Tibial artery (tissue), 4 donors: Measurements from ENCODE around the gene SUCLG2.
A peak's percentile ranks its signal among the peaks of the same experiment; 100 is the strongest.

ENCODE experiments used
- DNase-seq, 2 donors: peaks; one replicate each; pipeline ENCODE4 v3.0.0-alpha.2; 2019
- H3K27ac ChIP-seq, 2 donors: fragments of 200-600 bp; sonication (generic) in 1 of 2; 1 replicate in 1 of 2; 2 replicates in 1 of 2; pipeline ENCODE4 v1.5.1; 2018 to 2019; ENCODE audit warnings: mild to moderate bottlenecking in 1 of 2
- H3K27me3 ChIP-seq, 2 donors: fragments of 200-600 bp; sonication (generic) in 1 of 2; one replicate each; pipeline versions ENCODE4 v1.5.1 to v1.6.0; 2016 to 2019
- H3K36me3 ChIP-seq, 3 donors: fragments of 200-600 bp; sonication (generic) in 2 of 3; one replicate each; pipeline ENCODE4 v1.5.1; 2016 to 2019; ENCODE audit warnings: mild to moderate bottlenecking in 2 of 3
- H3K4me1 ChIP-seq, 4 donors: fragments of 200-600 bp; sonication (generic) in 2 of 4; 1 replicate in 3 of 4; 2 replicates in 1 of 4; pipeline ENCODE4 v1.5.1; 2016 to 2019
- H3K4me3 ChIP-seq, 2 donors: fragments of 200-600 bp; sonication (generic) in 1 of 2; 1 replicate in 1 of 2; 2 replicates in 1 of 2; pipeline ENCODE4 v1.5.1; 2018 to 2019; ENCODE audit warnings: mild to moderate bottlenecking in 2 of 2
- H3K9me3 ChIP-seq, 3 donors: fragments of 200-600 bp; sonication (generic) in 1 of 3; one replicate each; pipeline ENCODE4 v1.5.1; 2016 to 2019
- intact Hi-C: fragments of 100-400 bp; cut with DNase I; formaldehyde crosslinking; loops from one replicate; pipeline ENCODE4 v1.15.0; 2023; ENCODE audit warnings: low total_unique reads
- TF ChIP-seq, protein P1 (sequence below), 2 experiments: fragments of 200-600 bp in 1 of 2; fragments of 450-650 bp in 1 of 2; IDR thresholded peaks; one replicate each; pipeline ENCODE4 v1.5.1; 2017 to 2019; ENCODE audit warnings: antibody characterized with exemption in 2 of 2, mild to moderate bottlenecking in 1 of 2, moderate library complexity in 1 of 2

SUCLG2 gene

DNA sequence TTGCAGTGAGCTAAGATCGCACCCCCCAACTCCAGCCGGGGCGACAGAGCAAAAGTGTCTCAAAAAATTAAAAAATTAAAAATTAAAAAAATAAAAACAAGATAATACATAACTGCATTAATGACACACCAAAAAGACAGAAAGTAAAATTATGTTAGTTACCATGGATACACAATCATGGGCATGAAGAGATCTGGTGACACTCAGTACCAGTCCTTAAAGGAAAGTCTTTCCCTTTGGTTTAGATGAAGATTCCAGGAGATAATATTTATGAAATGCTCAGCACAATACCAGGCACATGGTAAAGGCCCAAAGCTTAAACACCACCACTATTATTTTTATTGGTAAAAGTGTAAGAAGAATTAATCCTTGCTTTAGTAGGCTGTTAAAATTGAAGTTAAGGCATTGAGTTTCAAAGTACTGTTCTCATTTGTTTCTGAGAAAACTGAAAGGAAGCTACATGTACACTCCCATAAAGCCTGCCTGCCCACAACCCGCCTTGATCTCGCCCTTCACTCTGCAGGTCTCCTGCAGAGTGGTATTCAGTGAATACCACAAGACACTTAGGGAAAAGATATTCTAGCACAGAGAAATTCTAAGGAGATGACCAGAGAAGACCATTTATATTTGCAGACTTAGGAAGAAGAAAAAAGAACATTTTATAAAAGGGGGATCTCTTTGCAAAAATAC, 52.3 kb downstream of the SUCLG2 start:
- intact Hi-C loops, result no loop called here
- H3K36me3 ChIP-seq, result peaks cover 5 to 11% (median 9%) of the 10 kb centered on the region in 3 donors
- TF ChIP-seq, protein P1, sequence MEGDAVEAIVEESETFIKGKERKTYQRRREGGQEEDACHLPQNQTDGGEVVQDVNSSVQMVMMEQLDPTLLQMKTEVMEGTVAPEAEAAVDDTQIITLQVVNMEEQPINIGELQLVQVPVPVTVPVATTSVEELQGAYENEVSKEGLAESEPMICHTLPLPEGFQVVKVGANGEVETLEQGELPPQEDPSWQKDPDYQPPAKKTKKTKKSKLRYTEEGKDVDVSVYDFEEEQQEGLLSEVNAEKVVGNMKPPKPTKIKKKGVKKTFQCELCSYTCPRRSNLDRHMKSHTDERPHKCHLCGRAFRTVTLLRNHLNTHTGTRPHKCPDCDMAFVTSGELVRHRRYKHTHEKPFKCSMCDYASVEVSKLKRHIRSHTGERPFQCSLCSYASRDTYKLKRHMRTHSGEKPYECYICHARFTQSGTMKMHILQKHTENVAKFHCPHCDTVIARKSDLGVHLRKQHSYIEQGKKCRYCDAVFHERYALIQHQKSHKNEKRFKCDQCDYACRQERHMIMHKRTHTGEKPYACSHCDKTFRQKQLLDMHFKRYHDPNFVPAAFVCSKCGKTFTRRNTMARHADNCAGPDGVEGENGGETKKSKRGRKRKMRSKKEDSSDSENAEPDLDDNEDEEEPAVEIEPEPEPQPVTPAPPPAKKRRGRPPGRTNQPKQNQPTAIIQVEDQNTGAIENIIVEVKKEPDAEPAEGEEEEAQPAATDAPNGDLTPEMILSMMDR (IDR thresholded peaks at IDR 0.05), result no peak
- no peaks in the 10 kb centered on the region for H3K27me3 ChIP-seq
- H3K4me1 ChIP-seq, result peaks cover 0 to 35% (median 11%) of the 10 kb centered on the region in 4 donors
- no peak overlapping the region for H3K4me3 ChIP-seq
- no peak for DNase-seq
- H3K27ac ChIP-seq, result no peak overlapping the region
- H3K9me3 ChIP-seq, result no peaks in the 10 kb centered on the region

DNA sequence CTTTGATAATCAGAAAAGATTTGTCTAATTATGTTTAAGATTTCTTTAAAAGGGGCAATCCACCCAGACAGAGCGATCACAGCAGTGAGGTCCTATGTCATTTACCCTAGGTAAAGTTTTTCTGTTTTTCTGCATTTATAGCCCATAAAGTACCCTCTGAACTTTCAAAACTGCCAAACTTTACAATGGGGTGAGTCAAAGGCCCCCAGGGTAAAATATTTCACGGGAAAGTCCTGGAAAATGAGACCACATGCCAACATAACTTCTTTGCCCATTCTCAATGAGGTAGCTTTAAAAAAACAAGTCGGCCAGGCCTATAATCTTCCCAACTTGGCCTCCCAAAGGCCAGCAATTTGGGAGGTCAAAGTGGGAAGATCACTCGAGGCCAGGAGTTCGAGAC, 53.0 kb downstream of the SUCLG2 start:
- no peak for DNase-seq
- intact Hi-C loops, result no loop called here
- H3K27ac ChIP-seq, result peak overlapping the region; percentile 9 to 11

DNA sequence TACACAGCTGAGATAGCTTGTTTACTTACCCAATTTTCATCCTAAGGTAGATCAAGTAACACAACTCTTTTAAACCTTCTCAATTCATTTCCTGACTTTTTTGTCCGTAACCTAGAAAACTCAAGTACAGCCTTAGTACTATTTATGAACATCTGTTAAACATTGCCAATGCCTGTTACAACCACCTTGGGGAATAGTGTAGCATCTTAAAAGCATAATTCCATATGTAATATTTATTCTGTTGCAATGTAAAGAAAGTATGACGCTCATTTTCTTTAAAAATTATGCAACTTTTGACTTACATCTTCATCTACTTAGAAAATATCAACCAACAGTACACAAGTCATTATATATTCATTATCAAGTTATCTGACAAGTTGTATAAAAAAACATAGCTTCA, 54.6 kb downstream of the SUCLG2 start:
- H3K4me3 ChIP-seq, result no peak overlapping the region
- no peaks in the 10 kb centered on the region for H3K27me3 ChIP-seq
- H3K9me3 ChIP-seq, result no peaks in the 10 kb centered on the region
- no peak overlapping the region for H3K27ac ChIP-seq
- TF ChIP-seq, protein P1 (IDR thresholded peaks at IDR 0.05), result no peak
- no peak for DNase-seq
- peaks cover 0 to 3% (median 0%) of the 10 kb centered on the region in 3 donors for H3K36me3 ChIP-seq
- H3K4me1 ChIP-seq, result peaks cover 0 to 27% (median 8%) of the 10 kb centered on the region in 4 donors
- intact Hi-C loops, result no loop called here

More for the DNA sequence above, 53.0 kb downstream of the SUCLG2 start:
- peaks cover 0 to 35% (median 11%) of the 10 kb centered on the region in 4 donors for H3K4me1 ChIP-seq
- no peak overlapping the region for H3K4me3 ChIP-seq
- no peaks in the 10 kb centered on the region for H3K27me3 ChIP-seq
- peaks cover 0 to 11% (median 5%) of the 10 kb centered on the region in 3 donors for H3K36me3 ChIP-seq
- no peaks in the 10 kb centered on the region for H3K9me3 ChIP-seq
- TF ChIP-seq, protein P1 (IDR thresholded peaks at IDR 0.05), result no peak

DNA sequence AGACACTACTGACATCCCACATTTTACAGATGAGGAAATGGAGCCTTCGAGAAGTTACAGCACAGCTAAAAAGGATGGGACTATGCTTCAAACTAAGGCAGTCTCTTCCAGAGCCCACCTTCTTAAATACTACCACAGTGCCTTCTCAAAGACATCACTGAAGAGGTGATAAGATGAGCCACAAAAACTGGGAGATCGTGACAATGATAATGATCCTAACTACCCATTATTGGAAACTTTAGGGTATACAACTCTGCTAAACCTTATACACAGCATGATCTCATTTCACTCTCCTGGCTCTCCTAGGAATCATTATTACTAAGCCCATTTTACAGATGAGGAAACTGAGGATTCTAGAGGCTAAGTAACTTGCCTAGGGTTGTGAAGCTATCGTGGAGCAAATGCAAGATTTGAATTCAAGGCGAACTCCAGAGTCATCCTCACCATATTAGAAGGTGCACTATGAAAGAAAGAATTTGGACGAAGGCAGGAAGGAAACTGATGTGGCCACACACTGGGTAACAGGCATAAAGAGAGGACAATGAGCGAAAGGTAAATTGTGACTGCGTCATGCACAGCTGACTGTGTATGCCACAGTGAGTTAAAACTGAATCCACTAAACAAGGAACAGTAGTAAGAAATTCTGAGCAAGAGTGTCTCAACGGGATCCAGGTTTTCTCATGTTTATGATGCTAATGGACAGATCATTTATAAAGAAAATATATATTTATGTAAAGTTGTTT, 55.4 kb downstream of the SUCLG2 start:
- H3K27ac ChIP-seq, result no peak overlapping the region
- no peak overlapping the region for H3K4me3 ChIP-seq
- peaks cover 0 to 27% (median 8%) of the 10 kb centered on the region in 4 donors for H3K4me1 ChIP-seq
- H3K36me3 ChIP-seq, result peaks cover 0 to 3% (median 0%) of the 10 kb centered on the region in 3 donors
- no peaks in the 10 kb centered on the region for H3K27me3 ChIP-seq
- H3K9me3 ChIP-seq, result no peaks in the 10 kb centered on the region
- TF ChIP-seq, protein P1 (IDR thresholded peaks at IDR 0.05), result no peak
- DNase-seq, result no peak
- intact Hi-C loops, result no loop called here

DNA sequence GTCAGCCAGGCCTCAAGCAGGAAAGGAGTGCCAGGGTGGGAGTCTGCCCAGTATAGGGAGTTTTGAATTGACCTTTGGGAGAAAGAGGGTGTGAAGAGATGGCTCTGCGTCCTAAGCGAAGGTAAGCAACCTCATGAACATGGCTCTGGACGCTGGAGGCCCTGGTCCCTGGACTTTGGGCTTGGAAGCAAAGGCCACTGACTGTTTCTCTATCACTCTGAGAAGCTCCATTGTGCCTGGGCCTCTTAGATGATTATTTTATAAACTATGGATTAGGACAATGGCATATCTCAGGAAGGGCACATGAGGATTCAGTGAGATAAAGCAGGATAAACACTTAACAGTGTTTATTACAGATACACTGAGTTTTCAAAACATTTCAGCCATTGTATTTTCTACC, 59.0 kb downstream of the SUCLG2 start:
- Histone ChIP-seq H3K27ac (no peak overlapping the region), H3K4me1 (peaks cover 0 to 7% (median under 1%) of the 10 kb centered on the region in 4 donors), H3K9me3 (no peaks in the 10 kb centered on the region), H3K36me3 (peaks cover 0 to 7% (median 3%) of the 10 kb centered on the region in 3 donors), H3K27me3 (no peaks in the 10 kb centered on the region), H3K4me3 (no peak overlapping the region)
- TF ChIP-seq, protein P1 (IDR thresholded peaks at IDR 0.05), result no peak
- intact Hi-C loops, result no loop called here
- no peak for DNase-seq
